Left renal cortex interstitium (tissue), 4 donors: ENCODE data around the gene GGACT. TPM values are rescaled to one million over a fixed set of nuclear protein-coding genes. Genes with fewer than 3 reads are reported as not detected.
"Not testable (repeated sequence)": the region's sequence is repeated elsewhere in the genome, so short reads cannot be mapped to it uniquely, and the experiment has no call there.

Source experiments
- DNase-seq, 4 donors: peaks; one replicate each; pipeline ENCODE4 v3.0.0-alpha.2; 2013; ENCODE audit warnings: low read depth in 4 of 4, low spot score in 2 of 4, missing footprints in 1 of 4
- polyA plus RNA-seq, 4 donors: library from polyadenylated mRNA; unstranded; fragments of 120-200 nt; gene quantifications; one replicate each; pipeline ENCODE4 v1.2.1, GENCODE V29; 2013; ENCODE audit not compliant: insufficient read length in 4 of 4

The GGACT gene
- polyA plus RNA-seq, 4 donors: 4.7 to 6.8 (median 6.0) TPM

- no peak for DNase-seq
Measured at GRCh38 chr13:100533588-100534041, 55.0 kb downstream of the GGACT start.

- DNase-seq: no peak
Measured at GRCh38 chr13:100532836-100533435, 55.7 kb downstream of the GGACT start.

DNA sequence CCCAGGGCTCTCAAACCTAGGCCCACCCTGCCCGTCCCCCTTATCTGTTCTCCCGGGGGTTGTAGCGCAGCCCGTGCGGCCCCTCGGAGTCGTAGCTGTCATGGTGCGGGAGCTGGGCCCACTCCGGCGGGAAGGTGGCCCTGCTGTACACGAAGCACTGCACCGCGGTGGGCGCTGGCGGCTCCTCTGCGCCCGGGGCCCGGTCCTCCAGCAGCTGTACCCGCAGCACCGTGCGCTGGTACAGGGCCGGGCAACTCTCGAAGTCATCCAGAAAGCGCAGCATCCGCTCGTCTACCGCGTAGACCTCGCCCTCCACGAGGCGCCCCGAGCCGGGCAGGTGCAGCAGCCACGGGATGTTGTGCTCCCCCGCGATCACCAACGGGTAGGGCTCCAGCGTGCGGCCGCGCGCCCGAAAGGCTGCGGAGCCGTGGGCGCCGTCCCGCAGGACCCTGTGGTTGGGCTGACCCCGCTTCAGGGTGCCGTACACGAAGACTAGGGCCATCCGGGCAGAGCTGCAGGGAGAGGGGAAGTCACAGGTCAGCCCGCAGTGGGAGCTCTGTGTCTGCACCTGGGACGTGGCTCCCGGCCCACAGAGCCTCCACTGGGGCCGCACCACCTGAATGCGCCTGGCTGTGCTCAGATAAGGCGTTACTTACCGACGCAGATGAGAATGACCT lies 56.4 kb downstream of the GGACT start:
- no peak for DNase-seq

DNA sequence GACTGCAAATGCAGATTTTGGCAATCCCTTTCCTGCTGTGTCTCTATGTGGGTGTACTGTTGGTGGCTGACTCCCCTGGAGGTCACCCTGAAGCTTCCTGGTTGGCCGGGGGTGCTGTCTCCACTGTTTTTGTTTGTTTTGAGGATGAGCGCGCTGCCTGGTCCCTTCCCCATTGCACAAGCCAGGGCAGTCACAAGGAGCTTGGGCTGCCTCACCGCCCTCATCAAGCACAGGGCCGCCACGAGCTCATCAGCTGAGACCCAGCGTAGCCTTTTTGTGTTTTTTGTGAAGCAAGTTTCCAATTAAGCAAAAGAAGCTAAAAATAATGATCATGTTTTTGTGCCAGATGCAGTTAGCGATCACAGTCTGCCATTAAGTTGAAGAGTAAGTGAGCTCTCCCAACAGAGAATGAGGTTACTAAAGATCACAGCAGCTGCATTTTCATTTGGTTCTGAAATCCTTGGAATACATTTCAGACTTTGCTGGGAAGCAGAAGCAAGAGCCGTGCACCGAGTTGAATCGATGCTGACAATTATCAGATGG lies 57.8 kb downstream of the GGACT start:
- no peak for DNase-seq

DNA sequence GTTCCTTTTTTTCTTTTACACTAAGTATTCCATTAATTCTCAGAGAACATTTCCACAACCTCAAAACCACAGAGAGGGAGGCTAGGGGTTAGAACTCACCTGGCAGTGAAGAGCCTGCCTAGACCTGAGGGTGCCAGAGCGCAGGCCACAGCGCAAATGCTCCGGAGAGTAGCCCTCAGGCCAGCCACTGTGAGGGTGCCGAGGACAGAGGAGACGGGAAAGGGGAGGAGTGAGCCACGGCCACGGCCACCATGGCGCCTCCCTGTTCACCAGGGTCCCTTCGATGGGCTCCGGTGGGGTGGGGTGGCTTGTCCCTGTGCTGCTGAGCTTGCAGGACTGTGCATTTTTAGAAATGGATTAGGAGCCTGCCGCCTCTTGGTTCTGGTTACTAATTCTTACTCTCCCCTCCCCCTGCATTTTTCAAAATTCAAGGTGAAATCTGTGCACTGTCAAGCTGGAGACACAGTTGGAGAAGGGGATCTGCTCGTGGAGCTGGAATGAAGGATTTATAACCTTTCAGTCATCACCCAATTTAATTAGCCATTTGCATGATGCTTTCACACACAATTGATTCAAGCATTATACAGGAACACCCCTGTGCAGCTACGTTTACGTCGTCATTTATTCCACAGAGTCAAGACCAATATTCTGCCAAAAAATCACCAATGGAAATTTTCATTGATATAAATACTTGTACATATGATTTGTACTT lies 58.8 kb downstream of the GGACT start:
- DNase-seq: no peak

- DNase-seq: no peak
Measured at GRCh38 chr13:100528820-100529219, 59.8 kb downstream of the GGACT start.

DNA sequence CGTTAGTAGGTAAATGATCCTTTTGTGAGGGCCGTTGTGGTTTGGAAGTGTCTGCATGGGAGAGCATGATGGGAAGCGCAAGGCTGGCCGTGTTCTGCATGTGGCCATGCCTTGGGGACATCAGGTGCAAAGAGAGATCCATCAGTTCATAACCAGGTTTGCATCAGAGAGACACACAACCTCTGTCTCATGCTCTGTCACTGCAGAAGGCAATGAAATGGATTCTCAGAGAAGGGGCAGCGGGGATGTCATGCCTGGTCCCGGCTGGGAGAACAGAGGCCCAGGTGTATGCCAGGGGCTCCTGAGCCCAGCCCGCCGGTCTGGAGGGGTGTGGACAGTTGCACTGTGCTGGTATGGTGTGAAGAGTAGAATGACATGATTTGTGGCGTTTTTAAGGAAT lies 60.2 kb downstream of the GGACT start:
- DNase-seq: no peak

- no peak for DNase-seq
Measured at GRCh38 chr13:100527644-100528043, 60.9 kb downstream of the GGACT start.

DNA sequence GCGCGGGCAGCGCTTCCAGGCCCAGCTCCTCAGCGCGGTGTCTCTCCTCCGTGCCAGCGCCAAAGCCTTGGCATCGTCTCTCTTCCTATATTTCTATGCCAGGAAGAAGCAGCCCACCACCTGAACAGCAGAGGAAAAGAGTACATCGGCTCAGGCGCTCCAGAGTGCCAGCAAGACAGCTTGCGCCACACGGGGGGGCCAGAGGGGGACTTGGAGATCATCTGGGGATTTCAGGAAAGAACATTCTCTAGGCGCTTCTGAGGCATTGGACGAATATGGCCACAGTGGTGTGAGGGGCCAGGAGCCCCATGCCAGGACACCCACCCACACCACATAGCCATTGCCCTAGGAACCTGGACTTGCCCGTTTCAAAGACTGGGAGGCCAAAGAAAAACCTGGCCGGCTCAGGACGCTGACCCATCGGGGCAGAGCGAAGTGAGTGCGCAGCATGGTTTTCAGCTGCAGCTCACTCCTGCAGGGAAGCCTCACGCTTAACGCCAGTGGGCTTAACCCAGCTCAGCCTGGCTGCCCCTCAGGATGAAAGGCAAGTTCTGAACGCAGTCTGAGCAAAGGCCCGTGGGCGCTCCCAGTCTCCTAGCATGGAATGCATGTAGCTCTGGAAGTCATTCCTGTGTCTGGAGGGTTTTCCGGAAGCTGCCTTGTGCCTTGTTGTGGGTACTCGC lies 62.1 kb downstream of the GGACT start:
- no peak for DNase-seq

- no peak for DNase-seq
Measured at GRCh38 chr13:100525453-100526317, 62.9 kb downstream of the GGACT start.

GRCh38 chr13:100524688-100525087 lies 63.9 kb downstream of the GGACT start:
- DNase-seq: not testable (repeated sequence)

DNA sequence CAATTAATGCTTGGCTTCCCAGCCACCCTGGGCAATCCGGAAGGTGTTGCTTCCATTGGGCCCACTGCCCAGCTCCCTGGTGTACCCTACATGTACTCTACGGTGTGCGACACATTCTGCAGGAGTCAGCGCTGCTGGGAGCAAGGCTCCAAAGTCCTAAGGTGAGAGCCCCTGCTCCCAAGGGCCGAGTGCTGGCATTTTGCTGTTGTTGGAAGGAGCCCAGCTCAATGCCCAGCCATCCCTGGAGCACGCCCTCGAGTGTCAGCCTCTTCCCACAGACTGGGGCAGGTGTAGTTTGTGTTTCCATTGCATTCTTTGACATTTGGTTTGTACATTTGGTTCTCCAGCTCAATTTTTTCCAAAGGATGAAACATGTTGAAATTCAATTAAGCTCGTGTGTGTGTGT lies 64.6 kb downstream of the GGACT start:
- DNase-seq: no peak

DNA sequence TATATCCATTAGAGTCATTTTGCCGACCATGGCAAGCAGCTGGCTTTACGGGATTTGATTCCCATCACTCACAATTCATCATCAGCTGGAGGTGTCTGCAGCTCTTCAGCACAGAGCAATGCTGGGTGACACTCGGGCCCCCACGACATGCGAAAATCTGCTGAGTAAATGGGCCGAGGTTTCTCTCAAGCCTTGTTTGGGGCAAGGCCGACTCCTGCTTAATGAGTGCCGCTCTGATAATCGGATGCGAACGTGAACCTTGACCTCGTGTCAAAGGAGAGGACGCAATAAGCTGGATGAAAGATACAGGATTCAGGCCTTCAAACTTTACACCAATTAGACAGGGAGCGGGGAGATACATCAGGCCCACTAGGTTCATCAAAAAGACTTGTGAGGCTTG lies 65.2 kb downstream of the GGACT start:
- DNase-seq: no peak

- no peak for DNase-seq
Measured at GRCh38 chr13:100522618-100523309, 65.8 kb downstream of the GGACT start.

DNA sequence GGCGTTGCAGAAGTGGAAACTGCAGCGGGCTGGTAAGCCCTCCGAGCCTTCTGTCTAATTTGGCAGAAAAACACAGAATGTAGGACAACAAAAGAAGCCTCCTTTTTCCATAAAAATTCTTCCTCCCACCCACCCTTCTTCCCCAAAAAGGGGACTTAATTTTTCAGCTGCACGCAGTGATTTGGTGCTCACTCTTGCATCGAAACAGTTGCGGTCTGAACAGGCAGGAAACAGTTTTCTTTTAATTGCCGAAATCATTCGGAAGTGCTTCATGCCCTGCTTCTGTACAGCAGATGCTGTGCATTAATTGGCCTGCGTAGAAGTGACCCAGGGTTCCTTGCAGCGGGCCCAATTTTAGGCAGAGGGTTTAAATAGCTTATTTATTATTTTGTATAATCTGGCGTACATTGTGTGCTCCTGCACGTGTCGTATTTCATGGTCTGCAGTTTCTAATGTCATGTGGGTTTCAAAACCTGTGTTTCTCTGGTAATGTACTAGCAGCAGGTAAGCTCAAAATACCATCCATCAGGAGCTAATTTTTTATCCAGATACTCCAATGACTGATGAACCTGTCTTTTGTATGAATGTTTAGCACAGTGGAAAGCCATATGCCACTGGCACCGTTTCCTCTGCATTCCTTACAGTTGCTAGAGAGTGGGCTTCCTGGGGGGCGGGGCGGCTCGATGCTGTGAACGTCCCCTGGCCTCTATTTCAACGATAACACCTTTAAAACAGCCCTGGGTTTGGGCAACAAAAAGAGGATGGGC lies 66.6 kb downstream of the GGACT start:
- DNase-seq: no peak

- peak in 1 of 4 donors; percentile 38 for DNase-seq
Measured at GRCh38 chr13:100520936-100521850, 67.4 kb downstream of the GGACT start.

DNA sequence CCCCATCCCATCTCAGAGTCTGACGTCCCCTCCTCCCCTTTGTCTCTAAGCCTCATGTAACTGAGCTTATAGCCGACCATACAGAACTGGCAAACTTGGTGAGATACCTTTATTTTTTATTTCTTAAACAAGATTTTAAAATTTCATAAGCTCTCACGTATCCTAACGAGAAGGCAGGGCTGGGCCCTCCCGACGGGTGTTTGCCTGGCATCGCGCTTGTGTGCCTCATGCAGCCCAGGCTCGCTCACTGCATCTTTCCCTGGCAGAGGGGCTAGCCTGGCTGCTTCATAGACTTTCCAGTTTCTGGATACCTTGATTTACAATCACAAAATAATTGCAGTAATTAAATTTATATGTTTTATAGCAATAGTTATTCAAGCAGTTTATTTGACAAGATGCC lies 69.0 kb downstream of the GGACT start:
- no peak for DNase-seq
